Liver (tissue), 3 donors: ENCODE data around the gene PLEKHA7.
A peak's percentile ranks its signal among the peaks of the same experiment; 100 is the strongest.

Source experiments
- ATF3 ChIP-seq: IDR thresholded peaks from 2 replicates; pipeline ENCODE4 v1.6.1; 2016; ENCODE audit warnings: antibody characterized with exemption
- CTCF ChIP-seq: fragments of 150-350 bp; IDR thresholded peaks from 2 replicates; pipeline ENCODE4 v1.5.1; 2017; ENCODE audit warnings: improper control_type of control experiment, low read depth, low read length; ENCODE audit not compliant: missing input control
- EGR1 ChIP-seq, 2 donors: IDR thresholded peaks; 2 replicates each; pipeline ENCODE4 v1.6.1; 2016 to 2018; ENCODE audit warnings: antibody characterized with exemption in 2 of 2, low read depth in 2 of 2
- GABPA ChIP-seq, 2 donors: IDR thresholded peaks in 1 of 2; conservative IDR thresholded peaks in 1 of 2; 2 replicates each; pipeline ENCODE4 v1.6.1; 2016; ENCODE audit warnings: antibody characterized with exemption in 2 of 2, mild to moderate bottlenecking in 1 of 2, moderate library complexity in 1 of 2
- JUND ChIP-seq, 2 donors: IDR thresholded peaks; 2 replicates each; pipeline ENCODE4 v1.6.1; 2016; ENCODE audit warnings: antibody characterized with exemption in 2 of 2
- MAX ChIP-seq: IDR thresholded peaks from 2 replicates; pipeline ENCODE4 v1.6.1; 2016; ENCODE audit warnings: antibody characterized with exemption
- RAD21 ChIP-seq, 2 donors: IDR thresholded peaks; 2 replicates each; pipeline ENCODE4 v1.6.1; 2016; ENCODE audit warnings: antibody characterized with exemption in 2 of 2, mild to moderate bottlenecking in 2 of 2
- SP1 ChIP-seq: IDR thresholded peaks from 2 replicates; pipeline ENCODE4 v1.6.1; 2018; ENCODE audit warnings: antibody characterized with exemption, mild to moderate bottlenecking
- TAF1 ChIP-seq: conservative IDR thresholded peaks from 2 replicates; pipeline ENCODE4 v1.6.1; 2016; ENCODE audit warnings: antibody characterized with exemption, mild to moderate bottlenecking
- TF ChIP-seq, protein P1 (sequence below): IDR thresholded peaks from 2 replicates; pipeline ENCODE4 v1.6.1; 2016; ENCODE audit warnings: antibody characterized with exemption, mild to moderate bottlenecking
- donor health status: healthy.
- donor health status: healthy.

GRCh38 chr11:16883174-16883573, 131.0 kb downstream of the PLEKHA7 start:
- TF ChIP-seq CTCF (no peak), TAF1 (no peak), EGR1 (IDR thresholded peaks at IDR 0.05; ENCODE audit: low read depth in 2 of 2) (no peak), JUND (IDR thresholded peaks at IDR 0.05) (no peak), SP1 (no peak), RAD21 (IDR thresholded peaks at IDR 0.05) (peak; percentile 39 to 60), ATF3 (no peak), MAX (no peak), GABPA (IDR thresholded peaks at IDR 0.05 in 1 of 2, conservative IDR thresholded peaks at IDR 0.05 in 1 of 2) (no peak)
- TF ChIP-seq, protein P1, sequence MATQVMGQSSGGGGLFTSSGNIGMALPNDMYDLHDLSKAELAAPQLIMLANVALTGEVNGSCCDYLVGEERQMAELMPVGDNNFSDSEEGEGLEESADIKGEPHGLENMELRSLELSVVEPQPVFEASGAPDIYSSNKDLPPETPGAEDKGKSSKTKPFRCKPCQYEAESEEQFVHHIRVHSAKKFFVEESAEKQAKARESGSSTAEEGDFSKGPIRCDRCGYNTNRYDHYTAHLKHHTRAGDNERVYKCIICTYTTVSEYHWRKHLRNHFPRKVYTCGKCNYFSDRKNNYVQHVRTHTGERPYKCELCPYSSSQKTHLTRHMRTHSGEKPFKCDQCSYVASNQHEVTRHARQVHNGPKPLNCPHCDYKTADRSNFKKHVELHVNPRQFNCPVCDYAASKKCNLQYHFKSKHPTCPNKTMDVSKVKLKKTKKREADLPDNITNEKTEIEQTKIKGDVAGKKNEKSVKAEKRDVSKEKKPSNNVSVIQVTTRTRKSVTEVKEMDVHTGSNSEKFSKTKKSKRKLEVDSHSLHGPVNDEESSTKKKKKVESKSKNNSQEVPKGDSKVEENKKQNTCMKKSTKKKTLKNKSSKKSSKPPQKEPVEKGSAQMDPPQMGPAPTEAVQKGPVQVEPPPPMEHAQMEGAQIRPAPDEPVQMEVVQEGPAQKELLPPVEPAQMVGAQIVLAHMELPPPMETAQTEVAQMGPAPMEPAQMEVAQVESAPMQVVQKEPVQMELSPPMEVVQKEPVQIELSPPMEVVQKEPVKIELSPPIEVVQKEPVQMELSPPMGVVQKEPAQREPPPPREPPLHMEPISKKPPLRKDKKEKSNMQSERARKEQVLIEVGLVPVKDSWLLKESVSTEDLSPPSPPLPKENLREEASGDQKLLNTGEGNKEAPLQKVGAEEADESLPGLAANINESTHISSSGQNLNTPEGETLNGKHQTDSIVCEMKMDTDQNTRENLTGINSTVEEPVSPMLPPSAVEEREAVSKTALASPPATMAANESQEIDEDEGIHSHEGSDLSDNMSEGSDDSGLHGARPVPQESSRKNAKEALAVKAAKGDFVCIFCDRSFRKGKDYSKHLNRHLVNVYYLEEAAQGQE, result no peak
